T-helper 2 cell treated with Interferon-gamma antibody and Interleukin-4, amounts not matched to agents 5 μg/mL and 100 μg/mL, for 36 hours (primary cell): ENCODE results near the gene C3orf49.

Experiments
- DNase-seq: peaks from one replicate; pipeline ENCODE4 v3.0.0; 2021; ENCODE audit warnings: low spot score
- H3K27ac Mint-ChIP-seq: one replicate; pipeline ENCODE4 v1.8.0; 2021; ENCODE audit warnings: mild to moderate bottlenecking, mixed read lengths
- H3K27me3 Mint-ChIP-seq: one replicate; pipeline ENCODE4 v1.8.0; 2021; ENCODE audit warnings: low read depth, mixed read lengths
- H3K36me3 Mint-ChIP-seq: one replicate; pipeline ENCODE4 v1.8.0; 2021; ENCODE audit warnings: low read depth, mixed read lengths
- H3K4me1 Mint-ChIP-seq: one replicate; pipeline ENCODE4 v1.8.0; 2021; ENCODE audit warnings: low read depth, mixed read lengths
- H3K4me3 Mint-ChIP-seq: one replicate; pipeline ENCODE4 v1.8.0; 2022; ENCODE audit warnings: mild to moderate bottlenecking, moderate library complexity, mixed read lengths
- H3K9me3 Mint-ChIP-seq: one replicate; pipeline ENCODE4 v1.8.0; 2021; ENCODE audit warnings: mixed read lengths

Gene C3orf49

GRCh38 chr3:63819151-63819398 lies at the start of gene C3orf49:
Gene C3orf49, plus strand, starts transcription at chr3:63819299. Its CDS starts 173 bp downstream, at chr3:63819472.
- H3K27ac Mint-ChIP-seq = no peak within 1 kb of the TSS
- DNase-seq = no peak
- H3K27me3 Mint-ChIP-seq = no peaks in the 10 kb centered on the region
- no peaks in the 10 kb centered on the region for H3K9me3 Mint-ChIP-seq
- H3K36me3 Mint-ChIP-seq = no peaks in the 10 kb centered on the region
- H3K4me1 Mint-ChIP-seq = no peaks in the 10 kb centered on the region
- no peak within 1 kb of the TSS for H3K4me3 Mint-ChIP-seq

GRCh38 chr3:63774781-63775180 lies 44.3 kb upstream of the C3orf49 start:
- Mint-ChIP-seq H3K36me3 (no peaks in the 10 kb centered on the region), H3K27me3 (no peaks in the 10 kb centered on the region), H3K4me1 (no peaks in the 10 kb centered on the region), H3K9me3 (no peaks in the 10 kb centered on the region), H3K4me3 (no peak overlapping the region), H3K27ac (no peak overlapping the region)
- no peak for DNase-seq

DNA sequence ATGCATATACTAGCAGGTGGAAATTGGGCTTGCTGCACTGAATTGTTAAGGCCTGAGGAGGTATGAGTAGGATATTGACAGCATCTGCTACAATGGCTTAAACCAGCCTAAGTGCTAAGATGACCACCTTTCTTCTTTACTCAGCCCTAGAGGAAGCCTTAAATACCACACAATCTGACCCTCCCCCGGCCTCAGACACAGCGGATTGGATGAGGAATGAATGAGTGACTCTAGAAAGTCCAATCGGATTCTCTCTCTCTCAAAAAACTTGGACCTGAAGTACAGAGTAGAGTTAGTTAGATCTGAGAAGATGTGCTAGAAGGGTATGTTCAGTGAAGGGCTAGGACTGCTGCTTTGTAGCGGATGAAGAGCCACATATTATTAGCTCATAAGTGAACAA lies 39.9 kb upstream of the C3orf49 start:
- no peaks in the 10 kb centered on the region for H3K36me3 Mint-ChIP-seq
- peaks cover 1% of the 10 kb centered on the region for H3K4me1 Mint-ChIP-seq
- H3K27ac Mint-ChIP-seq = no peak overlapping the region
- no peak overlapping the region for H3K4me3 Mint-ChIP-seq
- no peaks in the 10 kb centered on the region for H3K9me3 Mint-ChIP-seq
- DNase-seq = no peak
- no peaks in the 10 kb centered on the region for H3K27me3 Mint-ChIP-seq

- H3K27ac Mint-ChIP-seq = no peak overlapping the region
- H3K4me3 Mint-ChIP-seq = no peak overlapping the region
- H3K27me3 Mint-ChIP-seq = peaks cover 1% of the 10 kb centered on the region
- no peaks in the 10 kb centered on the region for H3K9me3 Mint-ChIP-seq
- no peak for DNase-seq
- H3K36me3 Mint-ChIP-seq = no peaks in the 10 kb centered on the region
- H3K4me1 Mint-ChIP-seq = no peaks in the 10 kb centered on the region
These were observed 27.1 kb upstream of the C3orf49 start for GRCh38 chr3:63791974-63792373.

GRCh38 chr3:63795438-63795837 lies 23.7 kb upstream of the C3orf49 start:
- no peaks in the 10 kb centered on the region for H3K27me3 Mint-ChIP-seq
- H3K27ac Mint-ChIP-seq = no peak overlapping the region
- H3K9me3 Mint-ChIP-seq = no peaks in the 10 kb centered on the region
- no peak overlapping the region for H3K4me3 Mint-ChIP-seq
- DNase-seq = no peak
- no peaks in the 10 kb centered on the region for H3K4me1 Mint-ChIP-seq
- H3K36me3 Mint-ChIP-seq = no peaks in the 10 kb centered on the region

- no peak for DNase-seq
- H3K4me3 Mint-ChIP-seq = no peak overlapping the region
- no peaks in the 10 kb centered on the region for H3K27me3 Mint-ChIP-seq
- H3K4me1 Mint-ChIP-seq = no peaks in the 10 kb centered on the region
- H3K27ac Mint-ChIP-seq = no peak overlapping the region
- no peaks in the 10 kb centered on the region for H3K9me3 Mint-ChIP-seq
- no peaks in the 10 kb centered on the region for H3K36me3 Mint-ChIP-seq
These were observed 20.6 kb upstream of the C3orf49 start for GRCh38 chr3:63798544-63798943.

GRCh38 chr3:63798949-63799348 lies 20.1 kb upstream of the C3orf49 start:
- DNase-seq = no peak
- Mint-ChIP-seq H3K9me3 (no peaks in the 10 kb centered on the region), H3K27me3 (no peaks in the 10 kb centered on the region), H3K36me3 (no peaks in the 10 kb centered on the region), H3K27ac (no peak overlapping the region), H3K4me1 (no peaks in the 10 kb centered on the region), H3K4me3 (no peak overlapping the region)

- no peak for DNase-seq
- Mint-ChIP-seq H3K27me3 (no peaks in the 10 kb centered on the region), H3K9me3 (no peaks in the 10 kb centered on the region), H3K36me3 (no peaks in the 10 kb centered on the region), H3K4me3 (no peak overlapping the region), H3K27ac (no peak overlapping the region), H3K4me1 (no peaks in the 10 kb centered on the region)
These were observed 19.0 kb upstream of the C3orf49 start for GRCh38 chr3:63800097-63800496.

DNA sequence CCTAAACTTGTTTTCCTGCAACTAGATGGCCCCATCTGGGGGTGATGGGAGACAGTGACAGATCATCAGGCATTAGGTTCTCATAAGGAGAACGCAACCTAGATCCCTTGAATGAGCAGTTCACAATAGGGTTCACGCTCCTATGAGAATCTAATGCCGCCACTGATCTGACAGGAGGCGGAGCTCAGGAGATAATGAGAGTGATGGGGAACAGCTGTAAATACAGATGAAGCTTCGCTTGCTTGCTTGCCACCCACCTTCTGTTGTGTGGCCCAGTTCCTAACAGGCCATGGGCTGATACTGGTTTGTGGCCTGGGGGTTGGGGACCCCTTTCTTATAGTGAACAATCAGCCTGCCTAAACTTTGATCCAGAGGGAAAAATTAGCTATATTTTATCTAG lies 15.2 kb upstream of the C3orf49 start:
- no peaks in the 10 kb centered on the region for H3K36me3 Mint-ChIP-seq
- no peaks in the 10 kb centered on the region for H3K27me3 Mint-ChIP-seq
- H3K27ac Mint-ChIP-seq = no peak overlapping the region
- H3K4me1 Mint-ChIP-seq = no peaks in the 10 kb centered on the region
- H3K9me3 Mint-ChIP-seq = no peaks in the 10 kb centered on the region
- H3K4me3 Mint-ChIP-seq = no peak overlapping the region
- no peak for DNase-seq

DNA sequence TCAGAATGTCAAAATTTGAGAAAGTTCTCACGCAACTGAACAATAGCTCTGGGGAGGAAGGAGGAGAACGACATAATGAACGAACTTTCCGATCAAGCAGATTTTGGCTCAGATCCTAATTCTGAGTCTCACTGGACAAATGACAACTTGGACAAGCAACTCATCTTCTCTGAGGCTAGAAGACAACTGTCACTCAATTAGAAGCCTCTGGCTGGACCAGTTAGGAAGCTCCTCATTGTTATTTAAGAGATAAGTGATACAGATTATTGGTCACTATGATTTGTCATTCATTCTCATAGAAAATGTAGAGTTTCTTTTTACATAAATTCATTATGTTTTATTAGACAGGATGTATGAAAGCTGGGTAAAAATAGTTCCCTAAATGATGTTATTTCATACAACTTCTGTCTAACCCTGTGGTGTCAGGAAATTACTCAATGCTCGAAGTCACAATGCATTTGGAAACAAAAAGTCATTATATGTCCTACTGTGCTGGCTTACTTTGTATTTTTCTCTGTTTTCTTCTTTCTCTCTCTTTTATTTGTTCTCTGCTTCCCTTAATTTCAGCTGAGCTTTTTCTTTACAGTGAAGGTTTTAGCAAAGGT lies 11.0 kb upstream of the C3orf49 start:
- no peak for DNase-seq
- no peaks in the 10 kb centered on the region for H3K36me3 Mint-ChIP-seq
- H3K4me1 Mint-ChIP-seq = no peaks in the 10 kb centered on the region
- H3K27ac Mint-ChIP-seq = no peak overlapping the region
- no peaks in the 10 kb centered on the region for H3K27me3 Mint-ChIP-seq
- H3K9me3 Mint-ChIP-seq = no peaks in the 10 kb centered on the region
- H3K4me3 Mint-ChIP-seq = no peak overlapping the region

DNA sequence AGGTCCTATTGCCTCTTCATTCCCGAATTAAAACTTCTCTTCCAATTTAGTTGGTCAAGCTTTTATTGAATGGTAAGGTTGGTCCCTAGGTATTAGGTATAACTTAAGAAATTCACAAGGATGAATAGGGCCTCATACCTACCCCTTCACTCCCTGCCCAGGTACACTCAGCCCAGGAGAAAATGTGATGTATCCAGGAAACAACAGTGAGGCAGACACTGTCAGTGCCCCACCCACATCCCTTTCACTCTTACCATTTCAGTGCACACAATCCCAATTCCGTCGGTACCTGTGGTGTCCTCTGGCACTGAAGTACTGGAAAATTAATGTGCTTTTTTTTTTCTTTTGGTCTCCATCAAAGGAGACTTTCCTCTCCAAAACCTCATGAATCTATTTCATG lies 10.5 kb upstream of the C3orf49 start:
- Mint-ChIP-seq H3K4me1 (no peaks in the 10 kb centered on the region), H3K4me3 (no peak overlapping the region), H3K27me3 (no peaks in the 10 kb centered on the region), H3K36me3 (no peaks in the 10 kb centered on the region), H3K27ac (no peak overlapping the region), H3K9me3 (no peaks in the 10 kb centered on the region)
- no peak for DNase-seq

DNA sequence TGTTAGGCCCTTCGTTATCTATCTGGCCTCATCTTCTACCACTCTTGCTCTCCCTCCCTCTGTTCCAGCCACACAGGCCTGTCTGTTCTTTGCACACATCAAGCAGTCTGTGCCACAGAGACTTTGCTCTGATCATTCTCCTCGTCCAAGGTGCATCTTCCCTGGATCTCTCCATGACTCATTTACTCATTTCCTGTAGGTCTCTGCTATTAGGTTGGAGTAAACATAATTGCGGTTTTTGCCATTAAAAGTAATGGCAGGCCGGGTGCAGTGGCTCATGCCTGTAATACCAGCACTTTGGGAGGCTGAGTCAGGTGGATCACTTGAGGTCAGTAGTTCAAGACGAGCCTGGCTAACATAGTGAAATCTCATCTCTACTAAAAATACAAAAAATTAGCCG lies 9.5 kb upstream of the C3orf49 start:
- no peaks in the 10 kb centered on the region for H3K9me3 Mint-ChIP-seq
- H3K36me3 Mint-ChIP-seq = no peaks in the 10 kb centered on the region
- H3K27me3 Mint-ChIP-seq = no peaks in the 10 kb centered on the region
- DNase-seq = no peak
- H3K27ac Mint-ChIP-seq = no peak overlapping the region
- no peak overlapping the region for H3K4me3 Mint-ChIP-seq
- no peaks in the 10 kb centered on the region for H3K4me1 Mint-ChIP-seq

GRCh38 chr3:63814237-63814636 lies 4.9 kb upstream of the C3orf49 start:
- DNase-seq = no peak
- no peaks in the 10 kb centered on the region for H3K4me1 Mint-ChIP-seq
- H3K27ac Mint-ChIP-seq = no peak overlapping the region
- H3K4me3 Mint-ChIP-seq = no peak overlapping the region
- H3K36me3 Mint-ChIP-seq = no peaks in the 10 kb centered on the region
- no peaks in the 10 kb centered on the region for H3K27me3 Mint-ChIP-seq
- no peaks in the 10 kb centered on the region for H3K9me3 Mint-ChIP-seq

GRCh38 chr3:63817225-63817624 lies 1.9 kb upstream of the C3orf49 start:
- DNase-seq = no peak
- no peaks in the 10 kb centered on the region for H3K27me3 Mint-ChIP-seq
- H3K4me1 Mint-ChIP-seq = no peaks in the 10 kb centered on the region
- no peak overlapping the region for H3K4me3 Mint-ChIP-seq
- H3K9me3 Mint-ChIP-seq = no peaks in the 10 kb centered on the region
- no peaks in the 10 kb centered on the region for H3K36me3 Mint-ChIP-seq
- no peak overlapping the region for H3K27ac Mint-ChIP-seq

GRCh38 chr3:63818282-63819150 lies 583 bp upstream of the C3orf49 start:
- H3K27me3 Mint-ChIP-seq = no peaks in the 10 kb centered on the region
- H3K4me3 Mint-ChIP-seq = no peak overlapping the region
- H3K36me3 Mint-ChIP-seq = no peaks in the 10 kb centered on the region
- peak; percentile 23 for DNase-seq
- H3K27ac Mint-ChIP-seq = no peak overlapping the region
- H3K4me1 Mint-ChIP-seq = no peaks in the 10 kb centered on the region
- no peaks in the 10 kb centered on the region for H3K9me3 Mint-ChIP-seq
